NCI-H524 (cell line): ENCODE results near the gene ZNF777.
"Not testable (repeated sequence)": the region's sequence is repeated elsewhere in the genome, so short reads cannot be mapped to it uniquely, and the experiment has no call there.

Experiments
- DNase-seq, 2 experiments: peaks; one replicate each; lab custom pipeline; 2025; lab: John Stamatoyannopoulos, UW

ZNF777 gene

GRCh38 chr7:149450821-149451220 lies 10.0 kb downstream of the ZNF777 start:
- no peak for DNase-seq

- DNase-seq = no peak
Observed at GRCh38 chr7:149449897-149450296, 11.0 kb downstream of the ZNF777 start.

GRCh38 chr7:149448961-149449360 lies 11.9 kb downstream of the ZNF777 start:
- DNase-seq = no peak

- not testable (repeated sequence) for DNase-seq
Observed at GRCh38 chr7:149446026-149446425, 14.8 kb downstream of the ZNF777 start.

GRCh38 chr7:149444287-149444686 lies 16.6 kb downstream of the ZNF777 start:
- DNase-seq = no peak

GRCh38 chr7:149443523-149443922 lies 17.3 kb downstream of the ZNF777 start:
- DNase-seq = no peak

- no peak for DNase-seq
Observed at GRCh38 chr7:149442924-149443323, 17.9 kb downstream of the ZNF777 start.

- no peak for DNase-seq
Observed at GRCh38 chr7:149440222-149440621, 20.6 kb downstream of the ZNF777 start.

GRCh38 chr7:149436358-149436757 lies 24.5 kb downstream of the ZNF777 start:
- no peak for DNase-seq

GRCh38 chr7:149433124-149433523 lies 27.7 kb downstream of the ZNF777 start:
- DNase-seq = no peak

GRCh38 chr7:149432121-149432691 lies 28.7 kb downstream of the ZNF777 start:
- no peak for DNase-seq

GRCh38 chr7:149431486-149432120 lies 29.3 kb downstream of the ZNF777 start:
- no peak for DNase-seq

GRCh38 chr7:149430192-149430591 lies 30.7 kb downstream of the ZNF777 start:
- DNase-seq = no peak

- DNase-seq = no peak
Observed at GRCh38 chr7:149427893-149428292, 33.0 kb downstream of the ZNF777 start.

- DNase-seq = peak; percentile 2 to 58
Observed at GRCh38 chr7:149427096-149427680, 33.7 kb downstream of the ZNF777 start.

- DNase-seq = no peak
Observed at GRCh38 chr7:149423449-149424110, 37.3 kb downstream of the ZNF777 start.

GRCh38 chr7:149422914-149423301 lies 38.0 kb downstream of the ZNF777 start:
- no peak for DNase-seq

GRCh38 chr7:149422162-149422913 lies 38.5 kb downstream of the ZNF777 start:
- peak; percentile 64 to 83 for DNase-seq

- no peak for DNase-seq
Observed at GRCh38 chr7:149420006-149420405, 40.9 kb downstream of the ZNF777 start.

- no peak for DNase-seq
Observed at GRCh38 chr7:149415391-149416071, 45.3 kb downstream of the ZNF777 start.

- DNase-seq = no peak
Observed at GRCh38 chr7:149414745-149415390, 46.0 kb downstream of the ZNF777 start.
